GM19468 (cell line): ENCODE measurements around the gene DHRS7B.
"Not testable (repeated sequence)": the region's sequence is repeated elsewhere in the genome, so short reads cannot be mapped to it uniquely, and the experiment has no call there.

ENCODE experiments used
- ATAC-seq: cut with Tn5 transposase; IDR thresholded peaks from one replicate; pipeline ENCODE4 v1.9.1; 2021; ENCODE audit warnings: mild to moderate bottlenecking, moderate library complexity, moderate number of reproducible peaks; ENCODE audit not compliant: unreplicated experiment; ENCODE audit errors: extremely low read depth

DHRS7B gene

GRCh38 chr17:21174186-21174585 lies 47.4 kb downstream of the DHRS7B start:
- no peak for ATAC-seq

- ATAC-seq = no peak
Measured at GRCh38 chr17:21174713-21175112, 47.9 kb downstream of the DHRS7B start.

DNA sequence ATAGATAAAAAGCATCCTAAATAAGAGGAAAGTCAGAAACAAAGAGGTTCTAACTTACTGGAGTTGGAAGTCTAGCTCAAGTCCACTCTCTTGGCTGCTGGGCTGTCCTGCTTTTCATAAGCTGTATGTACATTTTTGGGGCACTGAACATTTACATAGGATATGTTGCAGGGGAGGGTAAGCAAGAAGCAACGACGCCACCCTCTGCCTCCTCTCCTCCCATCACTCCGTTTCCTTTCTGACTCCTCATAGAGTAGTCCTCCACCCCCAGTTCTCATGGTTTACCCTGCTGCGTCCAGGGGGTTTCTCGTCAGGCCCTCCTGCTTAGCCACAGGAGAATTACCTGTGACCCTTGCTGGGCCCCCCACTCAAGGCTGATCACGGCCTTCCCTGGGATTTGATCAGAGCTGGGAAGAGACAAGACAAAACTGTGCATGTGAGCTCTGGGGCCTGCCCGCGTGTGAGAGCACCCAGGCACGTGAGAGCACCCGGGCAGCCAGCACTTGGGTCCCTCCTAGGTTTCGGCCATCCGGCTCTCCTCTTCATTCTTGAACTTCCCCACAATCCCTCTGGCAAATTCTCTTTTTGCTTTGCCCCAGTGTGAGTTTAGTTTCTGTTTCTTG lies 50.1 kb downstream of the DHRS7B start:
- no peak for ATAC-seq

- no peak for ATAC-seq
Measured at GRCh38 chr17:21177401-21177800, 50.6 kb downstream of the DHRS7B start.

DNA sequence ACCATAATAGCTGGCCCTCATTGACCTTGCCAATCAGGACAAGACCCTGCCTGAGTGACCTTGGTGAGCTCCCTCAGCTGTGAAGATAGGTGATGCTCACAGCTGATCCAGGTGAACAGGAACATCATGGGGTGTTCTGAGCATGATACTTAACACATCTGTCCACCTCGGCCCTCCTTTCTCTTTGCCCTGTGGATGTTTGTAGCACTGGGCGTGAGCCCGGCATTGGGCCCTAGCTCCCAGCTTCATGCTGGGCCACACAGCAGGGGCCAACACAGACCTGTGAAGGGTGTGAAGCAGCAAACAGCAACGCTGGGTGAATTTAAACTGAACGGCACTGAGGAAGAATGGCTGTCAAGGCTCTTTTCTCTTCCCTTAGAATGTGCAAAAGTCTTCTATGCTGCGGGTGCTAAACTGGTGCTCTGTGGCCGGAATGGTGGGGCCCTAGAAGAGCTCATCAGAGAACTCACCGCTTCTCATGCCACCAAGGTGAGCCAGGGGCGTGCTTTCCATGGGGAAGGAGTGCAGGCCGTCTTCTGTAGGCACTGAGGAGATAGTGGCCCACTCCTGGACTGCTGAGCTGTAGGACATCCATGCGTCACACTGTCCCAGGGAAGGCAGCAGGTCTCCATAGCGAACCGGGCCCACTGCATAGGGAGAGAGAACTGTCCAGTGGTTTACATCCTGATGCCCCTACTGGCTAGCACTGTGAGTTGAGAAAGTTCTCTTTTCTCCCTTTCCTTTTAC lies 51.3 kb downstream of the DHRS7B start:
- no peak for ATAC-seq

DNA sequence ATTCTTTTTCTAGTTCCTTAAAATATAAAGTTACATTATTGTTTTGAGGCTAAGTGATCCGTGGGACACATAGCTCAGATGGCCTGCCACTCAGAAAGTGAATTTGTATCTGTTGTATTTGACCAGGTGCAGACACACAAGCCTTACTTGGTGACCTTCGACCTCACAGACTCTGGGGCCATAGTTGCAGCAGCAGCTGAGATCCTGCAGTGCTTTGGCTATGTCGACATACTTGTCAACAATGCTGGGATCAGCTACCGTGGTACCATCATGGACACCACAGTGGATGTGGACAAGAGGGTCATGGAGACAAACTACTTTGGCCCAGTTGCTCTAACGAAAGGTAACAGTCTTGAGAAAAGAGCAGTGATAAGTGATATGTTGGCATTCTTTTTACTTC lies 56.7 kb downstream of the DHRS7B start:
- no peak for ATAC-seq

DNA sequence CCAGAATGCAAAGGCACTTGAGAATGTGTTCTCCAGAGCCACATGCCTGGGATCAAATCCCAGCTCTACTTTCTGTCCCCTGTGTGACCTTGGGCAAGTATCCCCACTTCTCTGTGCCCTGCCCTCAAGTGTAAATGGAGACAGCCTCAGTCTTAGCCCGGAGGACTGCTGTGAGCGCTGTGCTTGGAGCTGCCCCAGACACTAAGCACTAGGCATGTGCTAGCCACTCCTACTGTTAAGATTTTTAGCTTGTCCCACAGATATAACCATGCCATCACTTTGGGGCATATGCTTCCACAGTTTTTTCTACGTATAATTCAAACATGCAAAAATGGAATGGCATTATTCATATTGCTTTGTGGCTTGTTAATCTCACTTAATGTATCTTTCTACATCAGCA lies 57.8 kb downstream of the DHRS7B start:
- ATAC-seq = no peak

DNA sequence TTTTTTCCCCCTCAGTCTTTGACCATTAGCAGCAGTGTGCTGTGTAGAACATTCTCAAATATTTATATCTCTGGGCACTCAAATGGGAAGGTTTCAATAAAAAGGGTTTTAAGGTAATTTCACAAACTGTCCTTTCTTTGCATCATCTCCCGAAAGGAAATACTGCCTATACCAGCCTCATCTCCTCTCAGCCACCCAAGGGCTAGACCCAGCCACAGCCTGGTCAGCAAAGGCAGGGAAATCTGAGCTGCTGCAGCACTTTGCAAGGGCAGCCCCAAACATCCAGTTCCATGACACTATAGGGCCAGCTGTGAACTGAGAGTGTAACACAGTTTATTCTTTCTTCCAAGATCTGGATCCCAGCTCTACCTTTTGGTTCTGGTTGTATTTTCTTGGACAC lies 58.3 kb downstream of the DHRS7B start:
- ATAC-seq = no peak

GRCh38 chr17:21186399-21187187 lies 59.8 kb downstream of the DHRS7B start:
- no peak for ATAC-seq

DNA sequence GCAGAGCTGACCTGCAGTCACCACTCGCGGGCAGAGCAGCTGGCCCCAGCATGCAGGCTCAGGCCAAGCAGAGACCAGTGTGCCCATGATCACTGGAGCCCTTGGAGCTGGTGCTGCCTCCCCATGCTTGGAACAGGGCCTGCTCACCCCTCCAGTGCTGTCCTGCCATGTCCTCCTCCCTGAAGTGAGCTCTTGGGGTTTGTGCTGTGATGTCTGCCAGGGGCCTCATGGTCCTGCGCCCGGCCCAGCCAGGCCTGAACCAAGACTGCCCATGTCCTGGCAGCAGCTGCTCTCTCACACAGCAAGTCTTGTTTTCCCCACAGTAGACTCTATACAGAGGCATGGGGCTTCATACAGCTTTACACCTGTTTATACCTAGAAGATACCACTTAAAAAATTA lies 62.6 kb downstream of the DHRS7B start:
- ATAC-seq = no peak

DNA sequence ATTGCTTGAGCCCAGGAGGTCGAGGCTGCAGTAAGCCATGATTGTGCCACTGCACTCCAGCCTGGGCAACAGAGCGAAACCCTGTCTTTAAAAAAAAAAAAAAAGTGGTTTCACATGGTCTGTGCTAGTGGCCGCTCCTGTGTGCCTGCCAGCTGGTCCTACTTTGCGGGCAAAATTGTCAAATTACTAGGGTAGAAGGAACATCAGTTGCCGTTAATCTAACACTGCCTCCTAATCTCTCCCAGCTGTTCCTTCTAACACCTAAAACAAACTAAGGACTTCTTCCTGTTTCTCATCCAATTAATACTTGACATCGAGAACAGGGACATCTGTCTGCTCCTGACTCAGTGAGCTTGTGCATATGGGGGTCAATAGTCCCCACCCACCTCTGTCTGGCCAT lies 63.3 kb downstream of the DHRS7B start:
- ATAC-seq = no peak

- no peak for ATAC-seq
Measured at GRCh38 chr17:21191698-21192097, 64.9 kb downstream of the DHRS7B start.

GRCh38 chr17:21192414-21192813 lies 65.7 kb downstream of the DHRS7B start:
- ATAC-seq = not testable (repeated sequence)

- no peak for ATAC-seq
Measured at GRCh38 chr17:21193031-21193430, 66.3 kb downstream of the DHRS7B start.

GRCh38 chr17:21194226-21194625 lies 67.5 kb downstream of the DHRS7B start:
- ATAC-seq = no peak

GRCh38 chr17:21194703-21195102 lies 67.9 kb downstream of the DHRS7B start:
- no peak for ATAC-seq

DNA sequence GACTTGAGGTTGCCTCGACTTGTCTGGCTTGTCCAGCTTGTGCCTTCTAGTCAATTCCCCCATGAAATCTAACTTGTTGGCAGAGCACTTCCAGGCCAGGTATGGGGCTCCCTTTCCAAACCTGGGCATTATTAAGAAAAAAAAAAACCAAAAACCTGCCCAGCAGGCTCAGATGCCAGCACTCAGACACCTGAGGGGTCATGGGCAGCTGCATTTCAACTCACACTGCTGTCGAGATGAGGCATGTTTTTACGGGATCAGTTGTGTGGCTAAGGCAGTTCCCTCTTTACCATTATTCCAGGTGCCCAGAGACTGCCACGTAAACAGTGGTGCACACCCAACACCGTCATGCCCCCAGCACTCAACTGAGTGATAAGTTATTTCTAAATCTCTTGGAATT lies 69.4 kb downstream of the DHRS7B start:
- ATAC-seq = no peak

GRCh38 chr17:21198411-21198810 lies 71.6 kb downstream of the DHRS7B start:
- ATAC-seq = no peak

DNA sequence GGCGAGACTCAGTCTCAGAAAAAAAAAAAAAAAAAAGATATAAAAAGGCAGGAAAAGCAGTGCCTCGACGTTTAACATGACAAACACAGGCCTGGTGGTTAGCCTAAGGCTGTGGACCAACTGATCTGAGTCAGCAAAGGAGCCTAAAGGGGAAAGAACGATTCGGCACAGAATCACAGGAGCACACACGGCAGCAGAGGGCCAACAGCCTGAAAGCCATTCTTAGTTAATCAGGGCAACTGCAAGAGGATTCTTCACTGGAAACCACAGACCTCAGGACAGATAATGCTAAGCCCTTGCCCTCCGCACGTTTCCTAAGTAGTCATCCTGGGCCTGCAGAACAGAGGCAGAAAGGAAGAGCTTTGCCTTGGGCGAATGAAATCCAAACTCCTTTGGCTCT lies 72.5 kb downstream of the DHRS7B start:
- ATAC-seq = no peak

- no peak for ATAC-seq
Measured at GRCh38 chr17:21199856-21200255, 73.1 kb downstream of the DHRS7B start.

DNA sequence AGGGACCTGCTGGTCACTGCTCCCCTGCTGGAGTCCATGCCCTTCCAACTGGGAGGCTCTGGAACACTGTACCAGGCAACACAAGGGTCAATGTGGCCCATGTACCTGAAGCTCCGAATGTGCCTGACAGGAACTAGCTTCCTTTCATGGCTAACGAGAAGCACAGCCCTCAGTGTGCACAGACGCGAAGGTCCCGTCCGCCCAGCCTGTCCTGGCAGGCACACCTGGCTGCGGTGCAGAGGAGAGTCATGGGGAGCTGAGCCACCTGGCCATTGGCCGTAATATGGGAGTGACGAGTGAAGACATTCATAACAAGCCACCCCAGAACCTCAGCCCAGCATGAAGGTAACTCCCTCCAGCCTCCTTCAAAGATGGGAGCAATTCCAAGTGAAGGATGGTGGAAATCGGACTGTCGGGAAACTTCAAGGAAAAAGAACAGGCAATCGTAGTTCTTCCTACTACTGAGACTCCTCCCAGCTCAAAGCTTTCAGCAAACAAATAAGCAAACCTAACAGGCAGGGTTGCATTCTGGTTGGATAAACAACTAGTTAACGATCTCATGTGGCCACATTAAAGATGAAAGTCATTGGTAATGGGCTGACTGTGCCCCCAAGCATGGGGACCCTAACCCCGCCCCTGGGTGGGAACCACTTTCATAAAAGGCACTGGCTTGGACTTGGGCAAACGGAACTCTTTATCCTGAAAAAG lies 74.0 kb downstream of the DHRS7B start:
- no peak for ATAC-seq
